Measurements from ENCODE around the gene LCN1.

The LCN1 gene

DNA sequence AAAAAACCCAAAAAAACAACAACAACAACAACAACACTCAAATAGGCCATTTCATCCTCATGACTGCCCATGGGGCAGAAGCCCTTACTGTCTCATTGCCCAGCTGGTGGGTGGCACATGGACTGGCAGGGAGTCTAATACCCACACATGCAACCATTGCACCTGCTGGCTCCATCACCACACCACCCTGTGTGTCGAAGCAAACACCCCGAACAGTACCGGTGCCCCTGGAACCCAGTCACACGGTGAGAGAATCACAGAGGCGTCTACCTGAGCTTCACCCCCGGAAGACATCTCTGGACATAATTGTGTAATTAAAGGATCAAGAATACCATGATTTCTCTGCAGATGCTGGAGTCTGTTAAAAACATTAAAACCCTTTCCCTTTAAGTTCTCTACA lies 46.8 kb downstream of the LCN1 start:
- no peak for DNase-seq (ENCODE audit: extremely low spot score)
- POLR2A ChIA-PET = no interaction called here
- TF ChIP-seq, protein P1, sequence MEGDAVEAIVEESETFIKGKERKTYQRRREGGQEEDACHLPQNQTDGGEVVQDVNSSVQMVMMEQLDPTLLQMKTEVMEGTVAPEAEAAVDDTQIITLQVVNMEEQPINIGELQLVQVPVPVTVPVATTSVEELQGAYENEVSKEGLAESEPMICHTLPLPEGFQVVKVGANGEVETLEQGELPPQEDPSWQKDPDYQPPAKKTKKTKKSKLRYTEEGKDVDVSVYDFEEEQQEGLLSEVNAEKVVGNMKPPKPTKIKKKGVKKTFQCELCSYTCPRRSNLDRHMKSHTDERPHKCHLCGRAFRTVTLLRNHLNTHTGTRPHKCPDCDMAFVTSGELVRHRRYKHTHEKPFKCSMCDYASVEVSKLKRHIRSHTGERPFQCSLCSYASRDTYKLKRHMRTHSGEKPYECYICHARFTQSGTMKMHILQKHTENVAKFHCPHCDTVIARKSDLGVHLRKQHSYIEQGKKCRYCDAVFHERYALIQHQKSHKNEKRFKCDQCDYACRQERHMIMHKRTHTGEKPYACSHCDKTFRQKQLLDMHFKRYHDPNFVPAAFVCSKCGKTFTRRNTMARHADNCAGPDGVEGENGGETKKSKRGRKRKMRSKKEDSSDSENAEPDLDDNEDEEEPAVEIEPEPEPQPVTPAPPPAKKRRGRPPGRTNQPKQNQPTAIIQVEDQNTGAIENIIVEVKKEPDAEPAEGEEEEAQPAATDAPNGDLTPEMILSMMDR (IDR thresholded peaks at IDR 0.05; ENCODE audit: control extremely low read depth, extremely low read depth, low read depth, missing control alignments) = no peak
- CTCF ChIA-PET = interaction anchor here (1.4 kb wide), 1 partner anchor 12 kb away, joined by 3 read pairs; no protein-coding TSS in a partner anchor

DNA sequence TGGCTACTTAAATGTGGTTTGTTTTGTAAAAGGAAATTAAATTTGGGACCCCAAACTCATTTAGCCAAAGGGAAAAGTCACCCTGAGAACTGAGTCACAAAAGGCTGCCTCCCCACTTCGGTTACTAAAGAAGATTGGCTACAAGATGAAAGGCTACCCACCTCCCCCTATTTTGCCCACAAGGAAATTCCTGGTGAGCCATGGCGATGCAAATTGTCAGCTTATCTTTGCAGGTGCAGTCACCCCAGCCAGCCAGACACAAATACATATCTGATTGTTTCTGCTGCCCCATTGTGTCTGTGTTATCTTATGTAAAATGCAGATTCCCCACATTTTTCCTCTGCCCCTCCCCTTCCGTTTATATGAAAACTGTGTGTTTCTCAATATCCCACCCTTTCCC lies 49.2 kb downstream of the LCN1 start:
- POLR2A ChIA-PET = no interaction called here
- TF ChIP-seq, protein P1 (IDR thresholded peaks at IDR 0.05; ENCODE audit: control extremely low read depth, extremely low read depth, low read depth, missing control alignments) = no peak
- no peak for DNase-seq (ENCODE audit: extremely low spot score)
- CTCF ChIA-PET = interaction anchor here (1.2 kb wide), 1 partner anchor 11 kb away, joined by 3 read pairs; no protein-coding TSS in a partner anchor

DNA sequence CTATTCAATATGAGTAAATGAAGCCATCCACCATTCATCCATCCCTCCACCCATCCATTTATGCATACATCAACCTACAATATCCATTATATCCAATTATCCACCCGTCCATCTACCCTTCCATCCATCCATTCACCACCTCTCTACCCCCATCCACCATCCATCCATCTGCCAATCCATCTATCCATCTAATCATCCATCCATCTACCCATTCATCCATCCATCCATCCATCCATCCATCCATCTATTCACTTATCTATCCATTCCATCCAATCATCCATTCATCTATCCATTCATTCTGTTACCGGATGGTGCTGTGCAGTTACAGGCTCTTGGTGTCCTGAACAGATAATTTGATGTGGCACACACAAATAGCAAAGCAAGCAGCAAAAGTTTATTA lies 51.0 kb downstream of the LCN1 start:
- no peak for DNase-seq (ENCODE audit: extremely low spot score)
- ChIA-PET CTCF (interaction anchor here (1.2 kb wide), 1 partner anchor 18 kb away, joined by 3 read pairs; no protein-coding TSS in a partner anchor), POLR2A (no interaction called here)
- TF ChIP-seq, protein P1 (IDR thresholded peaks at IDR 0.05; ENCODE audit: control extremely low read depth, extremely low read depth, low read depth, missing control alignments) = no peak

DNA sequence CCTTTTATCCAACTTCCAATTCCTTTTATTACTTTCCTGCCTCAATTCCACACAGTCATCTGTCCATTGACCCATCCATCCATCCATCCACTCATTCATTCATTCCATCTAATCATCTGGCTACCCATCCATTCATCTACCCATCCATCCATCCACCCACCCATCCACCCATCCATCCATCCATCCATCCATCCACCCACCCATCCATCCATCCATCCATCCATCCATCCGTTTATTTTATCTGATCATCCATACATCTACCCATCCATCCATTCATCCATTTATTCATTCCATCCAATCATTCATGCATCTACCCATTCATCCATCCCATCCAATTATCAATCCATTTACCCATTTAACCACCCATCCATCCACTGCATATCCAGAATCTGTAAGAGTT lies 51.9 kb downstream of the LCN1 start:
- POLR2A ChIA-PET = no interaction called here
- TF ChIP-seq, protein P1 (IDR thresholded peaks at IDR 0.05; ENCODE audit: control extremely low read depth, extremely low read depth, low read depth, missing control alignments) = no peak
- CTCF ChIA-PET = no interaction called here
- DNase-seq (ENCODE audit: extremely low spot score) = no peak

DNA sequence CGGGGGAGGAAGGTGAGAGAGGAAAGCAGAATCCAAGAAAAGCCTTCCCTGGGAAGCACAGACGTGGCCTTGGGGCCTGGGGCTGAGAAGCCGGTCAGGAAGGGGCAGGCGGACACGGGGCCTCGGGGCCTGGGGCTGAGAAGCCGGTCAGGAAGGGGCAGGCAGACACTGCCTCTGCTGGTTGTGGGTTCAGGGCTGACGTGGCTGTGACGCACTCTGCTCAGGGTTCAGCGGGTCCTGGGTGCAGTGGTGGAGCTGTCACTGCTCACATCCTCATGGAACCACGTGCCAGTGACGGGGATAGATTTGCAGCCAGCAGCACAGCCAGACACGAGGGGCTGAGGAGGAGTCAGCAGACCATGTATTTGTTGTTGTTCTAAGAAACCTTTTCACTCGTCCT lies 53.1 kb downstream of the LCN1 start:
- POLR2A ChIA-PET = no interaction called here
- TF ChIP-seq, protein P1 (IDR thresholded peaks at IDR 0.05; ENCODE audit: control extremely low read depth, extremely low read depth, low read depth, missing control alignments) = no peak
- CTCF ChIA-PET = no interaction called here
- DNase-seq (ENCODE audit: extremely low spot score) = no peak

DNA sequence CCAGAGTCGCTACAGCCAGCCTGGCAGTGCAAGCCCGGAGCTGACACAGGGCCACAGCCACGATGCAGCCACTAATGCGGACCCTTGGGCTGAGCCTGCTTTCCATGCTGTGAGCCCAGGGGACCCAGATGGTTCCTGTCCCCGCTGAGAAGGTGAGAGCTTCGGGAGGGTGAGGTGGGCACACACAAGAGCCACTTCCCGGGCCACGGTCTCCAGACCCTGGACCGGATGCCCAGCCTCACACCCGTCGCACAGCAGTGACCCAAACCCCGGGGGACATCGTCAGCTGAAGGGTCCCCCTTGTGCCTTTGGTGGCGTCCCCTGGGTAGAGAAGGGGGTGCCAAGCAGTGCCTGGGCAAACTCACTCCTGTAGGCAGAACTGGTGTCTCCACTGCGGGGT lies 53.7 kb downstream of the LCN1 start:
- DNase-seq (ENCODE audit: extremely low spot score) = no peak
- TF ChIP-seq, protein P1 (IDR thresholded peaks at IDR 0.05; ENCODE audit: control extremely low read depth, extremely low read depth, low read depth, missing control alignments) = no peak
- ChIA-PET CTCF (no interaction called here), POLR2A (no interaction called here)
